ENCODE measurements around the gene KIF12.

- TF ChIP-seq CTCF (IDR thresholded peaks at IDR 0.05) (no peak), POLR2A (IDR thresholded peaks at IDR 0.05) (no peak)
Observed at GRCh38 chr9:114078021-114078780, 20.9 kb downstream of the KIF12 start, which contains the start of gene AMBP.

All from ovary (tissue), 3 donors.